ENCODE data around the gene PRPS1.

- TF ChIP-seq CTCF (IDR thresholded peaks at IDR 0.05), result no peak
- no peak for TF ChIP-seq ZFX (IDR thresholded peaks at IDR 0.05; ENCODE audit: borderline replicate concordance)
Measured at GRCh38 chrX:107700317-107700774, 72.0 kb downstream of the PRPS1 start.
